ENCODE measurements around the gene GNG12.
"Not testable (repeated sequence)": the region's sequence is repeated elsewhere in the genome, so short reads cannot be mapped to it uniquely, and the experiment has no call there.

GNG12 gene

GRCh38 chr1:67676287-67676686, 157.0 kb downstream of the GNG12 start:
- no peak for DNase-seq

- DNase-seq: no peak
These were observed 157.5 kb downstream of the GNG12 start for GRCh38 chr1:67675800-67676199.

- peak; percentile 26 for DNase-seq
These were observed 158.8 kb downstream of the GNG12 start for GRCh38 chr1:67674260-67675011.

GRCh38 chr1:67673468-67674201, 159.6 kb downstream of the GNG12 start:
- DNase-seq: no peak

GRCh38 chr1:67672260-67672803, 160.9 kb downstream of the GNG12 start:
- no peak for DNase-seq

- DNase-seq: no peak
These were observed 164.6 kb downstream of the GNG12 start for GRCh38 chr1:67668660-67669059.

- no peak for DNase-seq
These were observed 166.6 kb downstream of the GNG12 start for GRCh38 chr1:67666636-67667035.

- not testable (repeated sequence) for DNase-seq
These were observed 168.0 kb downstream of the GNG12 start for GRCh38 chr1:67665307-67665706.

- DNase-seq: no peak
These were observed 169.2 kb downstream of the GNG12 start for GRCh38 chr1:67664048-67664447.

- no peak for DNase-seq
These were observed 170.4 kb downstream of the GNG12 start for GRCh38 chr1:67662884-67663283.

GRCh38 chr1:67659229-67659628, 174.0 kb downstream of the GNG12 start:
- DNase-seq: no peak

- not testable (repeated sequence) for DNase-seq
These were observed 176.1 kb downstream of the GNG12 start for GRCh38 chr1:67657152-67657551.

GRCh38 chr1:67655581-67655980, 177.7 kb downstream of the GNG12 start:
- no peak for DNase-seq

GRCh38 chr1:67653304-67653703, 180.0 kb downstream of the GNG12 start:
- DNase-seq: no peak

- DNase-seq: no peak
These were observed 180.5 kb downstream of the GNG12 start for GRCh38 chr1:67652800-67653199.

Data from CD4-positive, alpha-beta T cell treated with Interleukin-4 for 4 hours (primary cell).